NT2/D1 (cell line): ENCODE data around the gene CCDC197.

Experiments used
- DNase-seq: peaks from one replicate; pipeline ENCODE4 v3.0.0-alpha.2; 2011; ENCODE audit warnings: low read depth, low spot score
- H3K27me3 ChIP-seq: 2 replicates; pipeline ENCODE4 v1.6.0; 2011; ENCODE audit warnings: mild to moderate bottlenecking; ENCODE audit not compliant: insufficient read length, insufficient read depth
- H3K36me3 ChIP-seq: 2 replicates; pipeline ENCODE4 v1.6.1; 2011; ENCODE audit warnings: mild to moderate bottlenecking, low read length, mixed read lengths; ENCODE audit not compliant: insufficient read depth, insufficient read length
- H3K4me1 ChIP-seq: 2 replicates; pipeline ENCODE4 v1.5.1; 2011; ENCODE audit not compliant: insufficient read depth, insufficient read length
- H3K4me3 ChIP-seq: 2 replicates; pipeline ENCODE4 v1.5.1; 2011; ENCODE audit warnings: low read depth; ENCODE audit not compliant: insufficient read length
- H3K9ac ChIP-seq: 2 replicates; pipeline ENCODE4 v1.6.0; 2011; ENCODE audit warnings: low read depth; ENCODE audit not compliant: insufficient read length
- H3K9me3 ChIP-seq: 2 replicates; pipeline ENCODE4 v1.5.1; 2011; ENCODE audit warnings: mild to moderate bottlenecking, low read length; ENCODE audit not compliant: insufficient read depth
- SUZ12 ChIP-seq: IDR thresholded peaks from 2 replicates; pipeline ENCODE4 v1.6.1; 2011; ENCODE audit not compliant: insufficient read length, insufficient read depth; ENCODE audit errors: extremely low read depth
- YY1 ChIP-seq: IDR thresholded peaks from 2 replicates; pipeline ENCODE4 v1.6.1; 2011; ENCODE audit not compliant: insufficient read length, insufficient read depth
- ZNF274 ChIP-seq: IDR thresholded peaks from 2 replicates; pipeline ENCODE4 v1.6.1; 2011; ENCODE audit warnings: mild to moderate bottlenecking, low read depth, low read length

The CCDC197 gene

DNA sequence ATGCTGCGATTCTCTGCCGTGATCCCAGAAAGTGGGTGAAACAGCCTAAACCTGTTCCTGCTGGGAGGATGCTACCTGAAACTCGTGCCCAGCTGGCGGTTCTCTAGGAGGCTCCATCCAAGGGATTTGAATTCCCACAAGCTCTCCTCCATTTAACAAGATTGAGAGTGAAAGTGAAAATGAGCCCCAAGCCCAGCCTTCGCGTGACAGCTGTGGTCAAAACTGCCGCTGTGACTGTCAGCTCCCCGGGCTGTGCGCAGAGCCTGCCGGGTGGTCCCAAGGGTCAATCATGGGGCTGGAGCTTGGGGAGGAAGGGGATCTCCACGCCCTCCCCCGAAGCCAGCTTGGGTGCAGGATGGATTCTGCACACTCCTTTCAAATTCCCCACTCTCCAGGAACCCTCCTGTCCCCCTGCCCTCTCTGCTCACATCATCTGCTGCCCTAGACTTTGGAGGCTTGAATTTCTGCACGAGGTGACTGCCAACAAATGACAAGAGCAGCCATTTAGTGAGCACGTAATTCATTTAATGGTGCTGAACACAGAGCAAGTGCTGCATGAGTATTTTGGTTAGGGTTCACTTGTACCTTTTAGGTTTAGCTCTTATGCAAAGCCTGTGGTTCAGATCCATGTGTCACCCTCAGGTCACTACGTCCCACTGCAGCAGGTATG lies 26.0 kb upstream of the CCDC197 start:
- no peaks in the 10 kb centered on the region for H3K4me1 ChIP-seq
- H3K27me3 ChIP-seq, result no peaks in the 10 kb centered on the region
- no peak overlapping the region for H3K9ac ChIP-seq
- no peaks in the 10 kb centered on the region for H3K36me3 ChIP-seq
- DNase-seq, result no peak
- no peaks in the 10 kb centered on the region for H3K9me3 ChIP-seq
- no peak overlapping the region for H3K4me3 ChIP-seq
- TF ChIP-seq ZNF274 (no peak), YY1 (no peak), SUZ12 (no peak)

DNA sequence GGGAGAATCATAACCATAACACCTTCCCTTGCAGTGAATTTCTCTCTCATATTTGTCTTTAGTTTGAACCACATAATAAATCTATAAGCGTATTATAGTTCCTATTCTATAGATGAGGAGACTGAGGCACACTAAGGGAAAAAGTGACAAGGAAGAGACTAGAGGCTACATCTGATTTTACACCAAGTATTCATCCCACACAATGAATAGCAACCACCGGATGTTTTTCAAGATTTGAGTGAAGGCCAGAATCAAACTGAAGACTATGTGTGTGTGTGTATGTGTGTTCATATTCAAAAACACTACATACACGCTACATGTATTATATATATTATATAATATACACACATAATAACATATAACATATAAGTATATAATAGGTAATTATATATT lies 25.5 kb upstream of the CCDC197 start:
- Histone ChIP-seq H3K4me3 (no peak overlapping the region), H3K9ac (no peak overlapping the region), H3K4me1 (no peaks in the 10 kb centered on the region), H3K36me3 (no peaks in the 10 kb centered on the region), H3K9me3 (no peaks in the 10 kb centered on the region), H3K27me3 (no peaks in the 10 kb centered on the region)
- TF ChIP-seq ZNF274 (no peak), YY1 (no peak), SUZ12 (no peak)
- DNase-seq, result no peak

DNA sequence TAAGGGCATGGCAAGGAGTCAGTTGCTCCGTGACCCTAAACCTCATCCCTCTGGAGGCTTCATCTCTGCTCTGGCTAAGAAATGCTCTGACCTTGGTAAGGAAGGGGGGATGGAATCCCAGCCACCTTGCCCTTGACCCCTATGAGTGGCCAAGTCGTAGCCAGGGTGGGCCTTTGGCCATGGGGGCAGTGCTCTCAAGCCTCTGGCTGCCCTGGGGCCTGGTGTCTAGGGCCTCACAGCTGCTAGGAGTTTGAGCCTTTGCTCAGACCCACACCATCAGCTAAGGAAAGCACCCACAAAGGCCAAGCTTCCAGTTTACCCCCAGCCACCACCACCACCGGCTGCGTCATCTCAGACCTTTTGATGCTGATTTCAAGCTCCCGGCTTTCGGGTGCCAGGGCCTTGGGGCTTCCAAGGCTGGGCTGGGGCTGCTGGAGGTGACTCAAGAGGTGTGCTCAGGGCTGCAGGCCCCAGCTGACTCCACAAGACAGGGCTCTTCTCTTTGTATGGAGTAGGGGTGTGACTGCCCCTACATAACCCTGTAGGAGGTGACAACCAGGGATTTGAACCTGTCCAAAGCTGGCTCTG lies 24.4 kb upstream of the CCDC197 start:
- Histone ChIP-seq H3K27me3 (no peaks in the 10 kb centered on the region), H3K9ac (no peak overlapping the region), H3K9me3 (no peaks in the 10 kb centered on the region), H3K4me1 (no peaks in the 10 kb centered on the region), H3K4me3 (no peak overlapping the region), H3K36me3 (no peaks in the 10 kb centered on the region)
- TF ChIP-seq SUZ12 (no peak), ZNF274 (no peak), YY1 (no peak)
- no peak for DNase-seq

DNA sequence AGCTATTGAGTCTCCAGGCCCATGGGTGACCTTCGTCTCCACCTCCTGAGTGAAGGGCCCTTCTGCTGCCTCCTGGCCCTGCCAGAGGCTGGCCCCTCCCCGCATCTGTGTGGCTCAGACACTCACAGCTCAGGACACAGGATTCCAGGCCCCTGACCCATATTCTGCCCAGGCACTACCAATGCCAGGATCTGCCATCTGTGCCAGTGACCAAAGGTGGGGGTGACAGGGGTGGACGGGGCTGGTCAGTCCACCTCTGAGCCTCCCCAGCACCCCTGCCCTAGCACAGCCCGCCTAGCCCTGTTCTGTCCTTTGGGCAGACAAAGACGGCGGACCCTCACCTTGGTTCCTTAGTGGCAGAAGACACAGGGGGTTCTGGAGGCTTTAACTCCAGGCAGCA lies 23.5 kb upstream of the CCDC197 start:
- H3K36me3 ChIP-seq, result no peaks in the 10 kb centered on the region
- TF ChIP-seq YY1 (no peak), SUZ12 (no peak), ZNF274 (no peak)
- H3K9ac ChIP-seq, result no peak overlapping the region

DNA sequence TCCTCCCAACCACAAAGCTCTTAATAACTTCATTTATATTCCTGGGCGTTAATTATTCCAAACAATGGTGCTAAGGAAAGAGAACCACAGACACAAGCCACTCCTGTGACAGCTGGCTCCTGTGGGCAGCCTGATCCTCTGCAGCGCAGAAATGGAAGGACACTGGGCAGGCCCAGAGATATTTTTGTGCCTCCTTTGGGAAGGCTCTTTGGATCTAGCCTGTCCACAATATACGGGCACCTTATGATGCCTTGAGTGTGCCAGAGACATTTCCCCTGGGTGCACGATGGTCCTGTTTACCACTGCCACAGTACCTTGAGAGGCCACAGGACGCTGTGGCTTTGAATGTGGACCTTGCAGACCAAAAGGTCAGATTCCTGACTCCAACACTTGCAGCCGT lies 22.8 kb upstream of the CCDC197 start:
- no peaks in the 10 kb centered on the region for H3K4me1 ChIP-seq
- no peaks in the 10 kb centered on the region for H3K36me3 ChIP-seq
- no peak for DNase-seq
- H3K4me3 ChIP-seq, result no peak overlapping the region
- H3K27me3 ChIP-seq, result no peaks in the 10 kb centered on the region
- no peaks in the 10 kb centered on the region for H3K9me3 ChIP-seq
- TF ChIP-seq YY1, result no peak
- TF ChIP-seq SUZ12, result no peak
- TF ChIP-seq ZNF274, result no peak
- H3K9ac ChIP-seq, result no peak overlapping the region

More for the DNA sequence above, 23.5 kb upstream of the CCDC197 start:
- Histone ChIP-seq H3K27me3 (no peaks in the 10 kb centered on the region), H3K9me3 (no peaks in the 10 kb centered on the region), H3K4me3 (no peak overlapping the region), H3K4me1 (no peaks in the 10 kb centered on the region)
- no peak for DNase-seq

DNA sequence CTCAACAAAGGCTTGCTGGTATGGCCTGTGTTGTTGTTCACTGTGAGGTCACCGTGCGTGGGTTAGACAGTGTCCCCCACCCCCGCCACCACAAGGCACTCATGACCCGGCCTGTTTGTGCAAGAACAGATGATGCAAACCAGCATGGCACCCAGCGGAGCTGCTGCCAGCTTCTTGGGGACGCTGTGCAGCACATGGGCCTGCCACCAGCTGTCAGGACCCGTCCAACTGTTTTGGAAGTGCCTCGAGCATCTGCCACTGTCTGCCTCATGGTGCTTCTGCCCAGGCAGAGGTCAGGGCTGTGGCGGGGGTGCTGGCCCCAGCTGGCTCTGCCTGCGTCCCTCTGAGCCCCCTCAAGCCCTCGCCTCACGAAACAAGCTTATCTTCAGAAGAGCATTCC lies 22.3 kb upstream of the CCDC197 start:
- no peak for DNase-seq
- H3K4me3 ChIP-seq, result no peak overlapping the region
- H3K9ac ChIP-seq, result no peak overlapping the region
- H3K36me3 ChIP-seq, result no peaks in the 10 kb centered on the region
- H3K9me3 ChIP-seq, result no peaks in the 10 kb centered on the region
- H3K4me1 ChIP-seq, result no peaks in the 10 kb centered on the region
- no peaks in the 10 kb centered on the region for H3K27me3 ChIP-seq
- no peak for TF ChIP-seq YY1
- TF ChIP-seq SUZ12, result no peak
- TF ChIP-seq ZNF274, result no peak

DNA sequence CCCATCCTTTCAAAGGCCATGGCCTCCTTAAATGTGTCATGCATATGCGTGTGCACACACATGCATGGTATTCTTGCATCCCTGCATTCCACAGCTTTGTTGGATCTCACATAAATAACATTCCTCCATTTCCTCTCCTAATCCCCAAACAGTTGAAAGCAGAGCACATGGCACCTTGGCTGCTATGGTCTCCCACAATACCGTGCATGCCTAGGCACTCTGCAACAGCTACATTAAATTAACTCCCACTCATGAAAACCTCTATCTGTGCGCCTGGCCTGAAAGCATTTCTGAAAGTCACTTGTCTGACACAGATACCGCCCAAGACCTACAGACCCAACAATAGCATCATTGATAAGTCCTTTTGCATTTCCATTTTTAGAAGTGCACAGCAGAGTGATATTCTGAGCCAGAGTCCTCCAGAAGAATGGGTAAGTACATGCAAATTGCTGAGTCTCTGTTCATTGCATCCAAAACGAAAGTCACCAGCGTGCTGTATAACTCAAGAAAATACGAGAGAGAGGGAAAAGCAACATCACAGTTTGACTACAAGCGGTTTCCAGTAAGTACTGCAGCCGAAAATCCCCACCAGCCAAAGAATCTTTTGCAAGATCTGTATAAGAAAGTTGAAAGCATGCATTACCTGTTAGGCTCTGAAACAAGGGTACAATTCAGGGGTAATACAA lies 21.2 kb upstream of the CCDC197 start:
- no peaks in the 10 kb centered on the region for H3K27me3 ChIP-seq
- no peak overlapping the region for H3K4me3 ChIP-seq
- H3K9ac ChIP-seq, result no peak overlapping the region
- H3K4me1 ChIP-seq, result no peaks in the 10 kb centered on the region
- H3K36me3 ChIP-seq, result no peaks in the 10 kb centered on the region
- DNase-seq, result no peak
- TF ChIP-seq SUZ12 (no peak), ZNF274 (no peak), YY1 (no peak)
- H3K9me3 ChIP-seq, result no peaks in the 10 kb centered on the region
